A673 (cell line): ENCODE results near the gene GRID2.

Experiments
- EZH2 ChIP-seq: fragments of 200-600 bp; sonication (generic); IDR thresholded peaks from 2 replicates; pipeline ENCODE4 v1.6.1; 2017; ENCODE audit warnings: borderline replicate concordance, low read depth, mild to moderate bottlenecking, mixed read lengths, antibody characterized with exemption, low read length; ENCODE audit not compliant: poor library complexity, severe bottlenecking
- TF ChIP-seq, protein P1 (sequence below): fragments of 300-800, 200-600 bp; sonication (generic); conservative IDR thresholded peaks from 2 replicates; pipeline ENCODE4 v1.5.1; 2017; ENCODE audit warnings: low read depth, mild to moderate bottlenecking, antibody characterized with exemption, low read length, moderate library complexity, mixed read lengths

- no peak for TF ChIP-seq EZH2
- TF ChIP-seq, protein P1, sequence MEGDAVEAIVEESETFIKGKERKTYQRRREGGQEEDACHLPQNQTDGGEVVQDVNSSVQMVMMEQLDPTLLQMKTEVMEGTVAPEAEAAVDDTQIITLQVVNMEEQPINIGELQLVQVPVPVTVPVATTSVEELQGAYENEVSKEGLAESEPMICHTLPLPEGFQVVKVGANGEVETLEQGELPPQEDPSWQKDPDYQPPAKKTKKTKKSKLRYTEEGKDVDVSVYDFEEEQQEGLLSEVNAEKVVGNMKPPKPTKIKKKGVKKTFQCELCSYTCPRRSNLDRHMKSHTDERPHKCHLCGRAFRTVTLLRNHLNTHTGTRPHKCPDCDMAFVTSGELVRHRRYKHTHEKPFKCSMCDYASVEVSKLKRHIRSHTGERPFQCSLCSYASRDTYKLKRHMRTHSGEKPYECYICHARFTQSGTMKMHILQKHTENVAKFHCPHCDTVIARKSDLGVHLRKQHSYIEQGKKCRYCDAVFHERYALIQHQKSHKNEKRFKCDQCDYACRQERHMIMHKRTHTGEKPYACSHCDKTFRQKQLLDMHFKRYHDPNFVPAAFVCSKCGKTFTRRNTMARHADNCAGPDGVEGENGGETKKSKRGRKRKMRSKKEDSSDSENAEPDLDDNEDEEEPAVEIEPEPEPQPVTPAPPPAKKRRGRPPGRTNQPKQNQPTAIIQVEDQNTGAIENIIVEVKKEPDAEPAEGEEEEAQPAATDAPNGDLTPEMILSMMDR = no peak
Measured at GRCh38 chr4:93767917-93768316, 1464.2 kb downstream of the GRID2 start.
